LoVo (cell line): ENCODE data around the gene SLC36A3.
"Not testable (repeated sequence)": the region's sequence is repeated elsewhere in the genome, so short reads cannot be mapped to it uniquely, and the experiment has no call there.

Experiments used
- DNase-seq: peaks from one replicate; pipeline ENCODE4 v3.0.0-alpha.2; 2016; ENCODE audit warnings: low spot score

Gene SLC36A3

DNA sequence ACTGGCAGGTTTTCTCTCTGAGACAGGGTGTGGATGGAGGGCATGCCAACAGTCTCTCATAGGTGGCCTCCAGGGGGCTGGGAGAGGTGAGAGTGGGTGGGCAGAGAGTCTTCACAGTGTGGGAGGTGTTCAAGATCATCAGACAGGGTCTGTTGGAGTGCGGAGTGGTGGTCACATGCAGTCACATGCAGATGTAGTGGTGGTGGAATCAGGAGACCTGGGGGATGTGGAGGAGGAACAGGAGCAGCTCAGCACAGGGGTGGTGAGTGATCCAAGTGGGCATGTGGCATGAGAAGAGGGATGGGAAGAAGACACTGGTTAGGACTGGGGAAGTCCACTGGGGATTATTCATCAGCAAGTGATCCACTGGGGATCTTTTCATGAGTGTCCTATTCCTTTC is 44.8 kb downstream of the SLC36A3 start:
- no peak for DNase-seq

DNA sequence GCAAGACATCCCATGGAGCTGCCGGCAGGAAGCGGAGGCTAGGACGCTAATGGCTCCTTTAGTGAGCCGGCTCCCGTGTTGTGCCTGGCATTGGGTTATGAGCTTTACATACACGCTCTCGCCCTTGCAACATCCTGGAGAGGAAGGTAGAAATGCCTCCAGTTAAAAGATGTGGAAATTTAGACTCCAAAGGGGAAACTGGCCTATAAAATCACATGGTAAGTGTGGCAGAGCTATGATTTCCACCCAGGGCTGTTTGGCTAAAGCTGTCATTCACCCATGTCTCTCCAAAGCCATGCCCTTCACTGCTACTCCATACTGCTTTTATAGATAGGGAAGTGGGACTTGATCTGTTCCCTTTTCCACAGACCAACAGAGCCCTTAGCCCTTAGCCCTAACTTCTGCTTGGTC is 45.4 kb downstream of the SLC36A3 start:
- DNase-seq, result no peak

DNA sequence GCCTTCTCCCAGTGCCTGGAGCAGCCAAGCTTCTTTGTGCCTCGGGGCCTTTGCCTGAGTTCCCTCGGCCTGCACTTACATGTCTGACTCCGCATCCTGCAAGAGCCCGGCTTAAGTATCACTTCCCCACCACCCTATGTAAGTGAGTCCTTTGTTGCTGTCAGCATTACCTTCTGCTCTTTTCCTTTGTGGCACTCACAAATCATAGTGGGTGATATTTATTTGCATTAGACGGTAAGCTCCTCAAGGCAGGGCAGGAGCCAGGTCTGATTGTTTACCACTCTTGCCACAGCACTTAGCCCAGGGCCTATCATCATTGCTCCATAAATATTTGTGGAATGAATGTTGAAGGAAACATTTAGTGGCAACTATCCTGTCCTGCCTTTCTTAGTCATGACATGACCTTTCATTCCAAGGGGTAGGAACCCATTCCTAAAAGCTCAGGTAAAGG is 45.8 kb downstream of the SLC36A3 start:
- DNase-seq, result peak; percentile 25

DNA sequence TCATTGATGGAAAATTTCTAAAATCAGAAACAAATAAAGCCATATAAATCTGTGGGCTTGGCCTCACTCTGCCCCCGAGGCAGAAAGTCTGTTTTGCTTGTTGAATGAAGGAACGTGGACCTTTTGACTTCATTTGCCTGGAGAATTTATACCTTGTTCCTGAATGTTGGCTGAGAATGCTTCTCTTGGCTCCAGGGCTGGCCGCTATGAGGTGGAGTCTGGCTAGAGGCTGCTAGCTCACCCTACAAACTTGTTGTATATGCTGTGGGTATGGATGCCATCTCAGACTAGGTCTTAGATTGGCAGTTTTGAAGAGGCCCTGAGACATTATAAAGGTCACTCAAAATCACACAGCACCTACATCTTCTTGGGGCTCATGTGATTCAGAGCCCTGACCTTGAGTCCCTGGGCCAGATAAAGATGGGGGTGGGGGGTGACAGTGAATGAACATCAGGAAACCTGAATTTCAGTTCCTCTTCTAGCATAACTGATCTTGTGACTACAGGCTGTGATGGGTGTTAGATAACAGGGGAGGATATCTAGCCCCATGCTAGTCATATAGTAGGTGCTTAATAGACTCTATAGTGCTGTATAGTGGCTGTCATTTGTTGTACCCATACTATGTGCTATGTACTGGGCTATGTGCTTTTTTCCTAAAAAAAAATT is 47.8 kb downstream of the SLC36A3 start:
- no peak for DNase-seq

DNA sequence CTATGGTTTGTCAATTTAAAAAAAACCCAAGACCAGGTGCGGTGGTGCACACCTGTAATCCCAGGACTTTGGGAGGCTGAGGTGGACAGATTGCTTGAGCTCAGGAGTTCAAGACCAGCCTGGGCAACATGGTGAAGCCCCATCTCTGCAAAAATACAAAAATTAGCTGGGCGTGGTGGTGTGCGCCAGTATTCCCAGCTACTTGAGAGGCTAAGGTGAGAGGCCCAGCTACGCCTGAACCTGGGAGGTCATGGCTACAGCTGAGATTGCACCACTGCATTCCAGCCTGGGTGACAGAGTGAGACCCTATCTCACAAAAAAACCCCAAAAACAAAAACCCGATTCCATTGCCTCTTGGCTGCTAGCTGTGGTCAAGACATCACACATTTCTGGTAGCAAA is 48.6 kb downstream of the SLC36A3 start:
- DNase-seq, result not testable (repeated sequence)

DNA sequence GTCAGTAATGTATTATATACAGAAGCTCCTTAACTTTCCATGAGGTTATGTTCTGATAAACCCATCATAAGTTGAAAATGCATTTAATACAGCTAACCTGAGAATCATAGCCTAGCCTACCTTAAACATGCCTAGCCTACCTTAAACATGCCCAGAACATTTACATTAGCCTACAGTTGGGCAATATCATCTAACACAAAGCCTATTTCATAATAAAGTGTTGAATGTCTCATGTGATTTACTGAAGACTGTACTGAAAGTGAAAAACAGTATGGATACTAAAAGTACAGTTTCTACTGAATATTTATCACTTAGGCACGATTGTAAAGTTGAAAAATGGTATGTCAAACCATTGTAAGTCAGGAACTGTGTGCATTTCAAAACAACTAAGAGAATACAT is 49.0 kb downstream of the SLC36A3 start:
- DNase-seq, result no peak

DNA sequence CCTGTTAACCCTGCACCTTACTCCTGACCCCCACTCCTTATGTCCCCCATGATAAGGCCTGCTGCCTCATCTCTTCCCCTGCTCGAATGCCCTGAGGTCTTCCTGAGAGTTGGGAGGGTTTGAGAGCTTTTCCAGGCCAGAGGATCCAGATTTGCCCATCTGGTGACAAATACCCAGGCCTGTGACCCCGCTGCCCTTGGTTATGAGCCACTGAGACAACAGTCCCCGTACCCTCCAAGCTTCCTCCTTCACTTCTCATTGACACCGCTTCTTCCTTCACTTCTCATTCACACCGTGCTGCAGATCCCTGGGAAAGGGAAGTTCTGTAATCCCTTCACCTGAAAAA is 50.0 kb downstream of the SLC36A3 start:
- no peak for DNase-seq

DNA sequence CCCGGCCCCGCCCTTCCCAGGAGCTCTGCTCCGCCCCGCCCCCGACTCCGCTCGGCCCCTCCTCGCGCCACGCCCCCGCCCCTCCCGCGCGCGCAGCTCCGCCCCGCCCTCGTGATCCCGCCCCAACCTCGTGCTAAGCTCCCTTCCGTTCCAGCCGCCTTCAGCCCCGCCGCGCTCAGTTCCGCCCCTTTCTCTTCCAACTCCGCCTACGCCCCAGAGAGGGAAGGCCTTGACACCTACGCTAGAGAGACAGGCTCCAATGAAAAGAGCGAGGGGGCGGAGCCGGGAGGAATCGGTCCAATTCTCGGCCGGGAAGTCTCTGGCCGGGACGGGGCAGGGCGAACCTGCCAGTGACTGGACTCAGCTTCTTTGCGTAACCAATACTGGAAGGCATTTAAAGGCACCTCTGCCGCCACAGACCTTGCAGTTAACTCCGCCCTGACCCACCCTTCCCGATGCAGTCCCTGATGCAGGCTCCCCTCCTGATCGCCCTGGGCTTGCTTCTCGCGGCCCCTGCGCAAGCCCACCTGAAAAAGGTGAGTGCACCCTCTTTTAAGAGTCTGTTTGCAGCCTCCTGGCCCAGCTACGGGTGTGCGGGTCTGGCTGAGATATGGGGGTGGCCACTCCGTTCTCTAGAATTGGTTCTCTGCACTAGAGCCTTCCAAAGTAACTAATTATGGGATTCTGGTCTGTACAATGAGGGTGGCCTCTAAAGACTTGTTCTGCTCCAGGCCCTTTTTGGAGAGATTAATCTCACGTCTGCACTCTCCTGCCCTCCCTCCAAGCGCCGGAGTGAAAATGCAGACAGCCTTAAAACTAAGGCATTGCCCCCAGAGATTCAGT is 50.6 kb downstream of the SLC36A3 start, which contains the start of gene GM2A:
TSS of gene GM2A (plus strand) at position 424 of the 843 bp plus-strand sequence. CDS start at position 456, 32 bp downstream.
- DNase-seq, result peak; percentile 100

DNA sequence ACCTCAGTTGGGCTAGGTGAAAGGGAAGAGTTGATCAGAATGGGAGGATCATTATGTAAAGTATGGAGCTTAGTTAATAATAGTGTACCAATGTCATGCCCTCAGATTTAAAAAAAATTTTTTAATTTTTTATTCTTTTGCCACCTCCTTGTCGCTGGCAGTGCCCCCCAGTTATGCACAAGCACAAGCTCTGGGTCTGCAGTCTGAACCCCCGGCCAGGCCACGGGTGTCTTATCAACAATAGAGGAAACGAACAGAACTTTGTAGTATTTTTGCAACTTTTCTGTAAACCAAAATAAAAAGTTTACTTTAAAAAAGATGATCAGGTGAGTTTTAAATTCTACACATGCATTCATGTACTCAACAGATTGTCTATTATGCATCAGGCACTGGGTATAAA is 51.9 kb downstream of the SLC36A3 start:
- no peak for DNase-seq

DNA sequence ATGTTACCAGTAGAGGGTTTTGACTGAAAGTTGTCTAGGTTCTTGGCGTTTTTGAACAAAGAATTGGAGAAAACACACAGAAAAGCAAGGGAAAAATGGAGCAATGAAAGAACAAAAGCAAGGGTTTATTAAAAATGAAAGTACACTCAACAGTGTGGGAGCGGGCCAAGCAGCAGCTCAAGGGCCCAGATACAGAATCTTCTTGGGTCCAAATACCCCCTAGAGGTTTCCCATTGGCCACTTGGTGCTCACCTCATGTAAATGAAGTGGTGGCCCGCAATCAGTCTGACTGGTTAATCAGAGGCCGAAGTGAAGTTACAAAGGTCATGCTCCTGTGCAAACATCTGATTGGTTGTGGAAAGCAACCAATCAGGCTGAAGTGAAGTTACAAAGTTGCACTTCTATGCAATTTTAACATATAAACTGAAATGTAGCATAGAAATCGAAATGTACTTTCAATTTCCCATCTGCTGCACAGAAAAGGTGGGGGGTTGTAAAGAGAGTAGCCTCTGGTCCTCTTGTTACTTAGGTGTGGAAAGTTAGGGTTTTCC is 52.5 kb downstream of the SLC36A3 start:
- DNase-seq, result peak; percentile 64

DNA sequence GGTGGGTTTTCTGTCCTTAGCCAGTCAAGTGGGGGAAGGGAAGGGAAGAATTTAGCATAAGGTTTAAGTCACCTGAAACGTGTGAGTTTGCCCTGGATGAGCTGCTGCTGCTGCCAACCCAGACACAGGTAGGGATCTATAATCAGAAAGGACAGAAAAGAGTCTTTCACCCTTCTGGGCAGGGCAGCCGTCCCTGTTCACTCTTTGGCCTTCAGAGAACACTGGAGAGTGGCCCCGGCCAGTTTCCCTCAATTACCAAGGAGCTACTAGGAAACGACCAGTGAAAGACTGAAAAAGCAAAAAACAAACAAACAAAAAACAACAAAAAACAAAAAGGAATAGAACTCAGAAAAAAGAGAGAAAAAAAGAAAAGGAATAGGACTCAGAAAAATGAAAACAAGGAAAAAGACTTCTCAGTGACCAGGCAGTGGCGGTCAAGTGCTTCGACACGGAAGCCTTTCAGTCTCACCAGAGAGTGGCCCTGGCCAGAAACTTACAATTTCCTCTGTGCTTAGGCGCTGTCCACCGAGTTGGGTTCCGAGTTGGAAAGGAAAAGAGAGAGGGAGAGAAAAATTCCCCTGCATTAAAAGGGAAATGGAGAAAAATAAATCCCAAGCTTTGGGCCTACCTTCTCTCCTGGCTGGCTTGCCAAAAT is 53.1 kb downstream of the SLC36A3 start:
- DNase-seq, result no peak

DNA sequence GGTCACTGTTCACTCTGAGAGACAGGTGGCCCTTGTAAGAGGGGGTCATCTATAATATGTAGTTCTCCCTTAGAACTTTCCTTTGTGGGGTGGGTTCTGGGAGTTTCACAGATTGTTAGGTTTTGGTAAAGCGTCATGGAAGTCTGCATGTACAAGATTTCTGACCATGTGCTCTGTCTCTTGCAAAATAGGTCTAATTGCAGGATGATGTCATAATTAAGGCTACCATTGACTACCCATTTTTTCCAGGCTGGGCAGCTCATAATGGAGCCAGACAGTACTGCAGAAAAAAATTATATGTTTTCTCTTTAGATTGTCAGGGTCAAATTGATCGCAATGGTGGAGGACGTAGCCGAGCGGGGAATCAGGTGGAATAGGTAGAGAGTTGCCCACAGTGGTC is 54.3 kb downstream of the SLC36A3 start:
- no peak for DNase-seq

DNA sequence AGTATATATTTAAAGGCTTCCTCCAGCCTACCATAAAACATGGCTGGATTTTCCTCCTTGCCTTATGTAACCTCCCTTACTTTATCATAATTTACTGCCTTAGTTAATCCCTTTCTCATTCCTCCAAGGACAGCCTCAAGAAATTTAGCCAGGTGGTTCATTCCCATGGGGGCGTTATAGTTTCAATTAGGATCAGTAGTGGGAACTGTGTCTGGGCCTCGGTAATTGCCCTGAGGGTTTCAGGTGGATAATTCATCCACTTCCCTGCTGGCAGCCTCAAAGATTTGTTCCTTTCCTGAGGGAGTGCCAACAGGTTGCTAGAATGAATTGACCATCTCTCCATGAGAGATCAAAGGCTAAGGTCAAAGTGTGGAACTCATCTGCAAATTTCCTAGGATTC is 54.9 kb downstream of the SLC36A3 start:
- DNase-seq, result no peak

DNA sequence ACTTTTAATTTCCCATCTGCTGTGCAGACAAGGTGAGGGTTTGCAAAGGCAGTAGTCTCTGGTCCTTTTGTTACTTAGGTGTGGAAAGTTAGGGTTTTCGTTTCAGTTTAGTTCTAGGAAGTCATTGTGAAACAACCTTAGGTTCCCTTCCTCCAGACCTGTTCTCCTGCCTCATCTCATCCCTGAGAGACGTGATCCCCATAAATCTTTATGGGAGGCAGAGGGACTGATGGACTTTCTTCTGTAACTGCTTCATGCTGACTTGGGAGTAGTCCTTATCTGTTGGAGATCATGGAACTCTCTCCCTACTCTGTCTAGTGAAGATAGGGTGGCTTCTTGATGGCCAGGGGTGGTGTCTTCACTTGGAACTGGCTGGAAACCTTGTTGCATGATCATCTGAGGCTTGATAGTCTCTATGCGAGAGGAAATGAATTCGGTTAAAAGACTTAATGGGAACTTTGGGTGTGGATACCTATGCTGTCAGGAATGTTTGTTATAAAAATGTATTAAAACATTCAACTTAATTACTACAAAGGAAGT is 57.8 kb downstream of the SLC36A3 start:
- DNase-seq, result no peak

DNA sequence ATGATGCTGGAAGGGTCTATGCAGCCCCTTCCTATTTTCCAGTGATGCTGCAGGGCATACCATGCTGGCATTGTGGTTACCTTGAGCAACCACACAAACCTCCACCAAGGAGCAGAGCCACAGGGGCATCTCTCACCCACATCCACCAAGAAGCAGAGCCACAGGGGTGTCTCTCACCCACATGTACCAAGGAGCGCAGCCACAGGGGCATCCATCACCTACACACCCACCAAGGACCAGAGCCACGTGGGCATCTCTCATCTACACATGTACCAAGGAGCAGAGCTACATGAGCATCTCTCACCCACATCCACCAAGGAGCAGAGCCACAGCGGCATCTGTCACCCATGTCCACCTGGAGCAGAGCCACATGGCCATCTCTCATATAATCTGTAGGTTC is 59.4 kb downstream of the SLC36A3 start:
- DNase-seq, result no peak

DNA sequence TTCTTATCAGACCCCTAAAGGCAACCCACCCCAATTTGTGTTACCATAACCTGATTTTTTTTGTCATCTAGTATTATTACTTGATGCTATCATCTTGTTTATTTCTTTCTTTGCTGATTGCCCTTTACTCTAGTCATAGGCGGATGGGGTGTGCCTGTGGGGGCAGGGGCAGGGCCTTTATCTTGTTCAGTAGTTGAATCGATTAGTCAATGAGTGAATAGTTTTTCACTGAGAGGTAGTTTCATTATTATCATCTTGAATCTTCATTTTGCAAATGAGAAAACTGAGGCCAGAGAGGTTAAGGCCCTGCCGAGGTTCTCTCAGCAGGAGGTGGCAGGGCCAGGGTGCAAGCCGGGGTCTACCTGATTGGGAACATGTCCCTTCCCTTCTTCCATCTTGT is 60.0 kb downstream of the SLC36A3 start:
- no peak for DNase-seq

DNA sequence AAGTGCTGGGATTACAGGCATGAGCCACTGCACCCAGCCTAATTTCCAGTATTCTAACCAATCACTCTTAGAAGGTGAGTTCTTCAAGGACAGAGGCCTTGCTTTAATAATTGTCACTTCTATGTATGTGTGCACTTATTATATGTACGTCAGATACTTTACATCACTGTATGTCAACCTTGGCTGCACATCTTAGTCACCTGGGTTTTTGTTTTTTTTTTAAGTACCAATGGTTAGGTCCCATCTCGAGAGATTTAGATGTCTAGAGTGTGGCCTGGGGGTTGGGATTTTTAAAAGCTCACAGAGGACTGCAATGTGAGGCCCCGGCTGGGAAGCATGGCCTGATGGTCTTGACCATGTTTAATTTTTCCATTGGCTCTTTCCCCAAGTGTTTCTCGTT is 60.4 kb downstream of the SLC36A3 start:
- no peak for DNase-seq

DNA sequence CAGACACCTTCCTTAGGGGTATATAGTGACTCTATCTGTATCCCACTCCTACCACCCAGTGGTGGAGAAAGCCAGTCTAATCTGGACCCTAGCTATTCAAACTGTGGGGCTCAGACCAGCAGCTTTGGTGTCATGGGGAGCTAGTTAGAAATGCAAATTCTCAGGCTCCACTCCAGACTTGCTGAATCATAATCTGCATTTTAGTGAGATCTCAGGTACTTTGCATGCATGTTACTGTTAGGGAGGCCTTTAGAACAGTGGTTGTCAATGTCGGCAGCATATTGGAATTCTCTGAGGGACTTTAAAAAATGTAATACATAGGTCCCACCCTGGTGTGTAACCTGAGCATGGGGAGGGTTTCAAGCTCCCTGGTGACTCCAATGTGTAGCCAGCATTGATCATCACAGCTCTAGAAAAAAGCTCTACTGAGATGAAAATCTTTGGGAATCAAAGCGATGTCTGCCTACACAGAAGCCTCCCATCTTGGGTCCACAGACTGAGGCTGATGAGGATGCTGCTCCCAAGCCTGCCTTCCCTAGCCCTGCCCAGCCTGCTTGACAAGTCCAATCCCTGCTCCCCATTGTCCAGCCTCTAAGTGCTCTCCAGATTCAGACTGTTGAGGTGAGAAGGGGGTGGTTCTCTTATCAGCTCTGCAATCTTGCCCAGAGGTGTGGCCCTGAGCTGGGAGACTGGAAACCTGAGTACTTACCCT is 62.5 kb downstream of the SLC36A3 start:
- DNase-seq, result no peak

DNA sequence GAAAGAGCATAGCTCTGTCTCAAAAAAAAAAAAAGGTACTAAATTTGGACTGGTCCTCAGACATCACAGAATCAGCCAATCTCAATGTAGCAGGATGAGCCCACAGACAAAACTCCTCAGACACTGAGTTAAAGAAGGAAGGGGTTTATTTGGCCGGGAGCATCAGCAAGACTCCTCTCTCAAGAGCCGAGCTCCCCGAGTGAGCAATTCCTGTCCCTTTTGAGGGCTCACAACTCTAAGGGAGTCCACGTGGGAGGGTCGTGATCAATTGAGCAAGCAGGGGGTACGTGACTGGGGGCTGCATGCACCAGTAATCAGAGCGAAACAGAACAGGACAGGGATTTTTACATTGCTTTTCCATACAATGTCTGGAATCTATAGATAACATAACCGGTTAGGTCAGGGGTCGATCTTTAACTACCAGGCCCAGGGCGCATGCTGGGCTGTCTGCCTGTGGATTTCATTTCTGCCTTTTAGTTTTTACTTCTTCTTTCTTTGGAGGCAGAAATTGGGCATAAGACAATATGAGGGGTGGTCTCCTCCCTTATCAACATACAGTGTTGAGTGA is 63.2 kb downstream of the SLC36A3 start:
- DNase-seq, result not testable (repeated sequence)

DNA sequence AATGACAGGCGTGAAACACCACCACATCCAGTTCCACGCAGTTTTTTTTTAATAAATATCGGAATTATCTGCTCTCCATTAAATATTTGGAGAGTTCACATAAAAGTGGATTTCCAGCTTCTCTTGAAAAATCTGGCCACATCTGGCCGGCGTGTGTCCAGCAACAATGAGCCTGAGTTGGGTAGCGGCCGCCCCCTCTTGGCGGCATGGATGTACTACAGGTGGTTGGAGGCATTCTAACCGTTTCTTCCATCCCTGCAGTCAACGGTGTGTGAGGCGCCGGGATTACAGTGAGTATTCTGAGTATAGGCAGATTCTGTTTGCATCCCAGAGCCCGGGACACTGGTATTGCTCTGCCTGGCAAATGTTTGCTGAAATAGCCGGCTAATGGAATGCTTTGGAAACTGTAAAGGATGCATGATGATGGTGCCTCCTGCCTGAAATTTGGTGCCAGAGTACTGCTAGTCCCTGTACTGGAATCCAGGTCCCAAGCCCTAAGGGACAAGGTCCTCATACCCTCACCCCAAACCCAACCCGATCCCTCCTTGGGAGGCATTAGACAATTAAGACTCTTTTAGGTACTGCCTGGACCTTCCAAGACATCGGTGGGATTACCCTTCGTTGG is 64.2 kb downstream of the SLC36A3 start:
- peak; percentile 52 for DNase-seq

DNA sequence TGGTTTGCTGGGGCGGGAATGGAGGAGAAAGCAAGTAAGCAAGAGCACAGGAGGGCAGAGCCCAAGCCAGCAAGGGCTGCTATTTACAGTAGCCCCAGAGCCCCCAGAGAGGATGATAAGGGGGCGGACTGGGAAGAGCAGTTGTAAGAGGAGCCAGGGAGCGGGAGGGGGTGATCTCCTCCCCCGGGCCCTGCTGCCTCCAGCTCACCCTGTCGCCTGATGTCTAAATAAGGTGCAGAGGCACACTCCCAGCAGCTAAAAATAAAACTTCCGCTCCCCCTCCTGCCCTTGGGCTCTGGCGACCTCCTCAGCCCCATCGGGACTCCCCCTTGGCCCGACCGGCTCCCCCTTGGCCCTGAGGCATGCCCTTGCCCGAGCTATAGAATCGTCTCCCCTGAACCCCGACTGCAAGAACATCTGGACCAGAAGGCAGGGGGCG is 65.2 kb downstream of the SLC36A3 start:
- DNase-seq, result no peak
